HG03280 (cell line): ENCODE data around the gene DOCK9.

ENCODE experiments used
- ATAC-seq: cut with Tn5 transposase; IDR thresholded peaks from one replicate; pipeline ENCODE4 v1.9.1; 2021; ENCODE audit warnings: mild to moderate bottlenecking, moderate library complexity; ENCODE audit not compliant: unreplicated experiment

The DOCK9 gene

GRCh38 chr13:98802559-98802958, 175.3 kb downstream of the DOCK9 start:
- no peak for ATAC-seq

GRCh38 chr13:98801626-98802418, 176.0 kb downstream of the DOCK9 start:
- no peak for ATAC-seq

GRCh38 chr13:98800078-98800477, 177.8 kb downstream of the DOCK9 start:
- ATAC-seq, result no peak

- ATAC-seq, result no peak
These were observed 178.8 kb downstream of the DOCK9 start for GRCh38 chr13:98798849-98799645.

GRCh38 chr13:98797456-98797855, 180.4 kb downstream of the DOCK9 start:
- no peak for ATAC-seq

GRCh38 chr13:98796798-98797197, 181.1 kb downstream of the DOCK9 start:
- ATAC-seq, result no peak

GRCh38 chr13:98796191-98796590, 181.7 kb downstream of the DOCK9 start:
- no peak for ATAC-seq

- ATAC-seq, result no peak
These were observed 182.6 kb downstream of the DOCK9 start for GRCh38 chr13:98795220-98795619.

- no peak for ATAC-seq
These were observed 183.4 kb downstream of the DOCK9 start for GRCh38 chr13:98794498-98794897.

GRCh38 chr13:98792785-98793495, 184.9 kb downstream of the DOCK9 start:
- no peak for ATAC-seq

- no peak for ATAC-seq
These were observed 185.5 kb downstream of the DOCK9 start for GRCh38 chr13:98792321-98792720.

- no peak for ATAC-seq
These were observed 186.3 kb downstream of the DOCK9 start for GRCh38 chr13:98791611-98792010.

GRCh38 chr13:98787996-98788395, 189.9 kb downstream of the DOCK9 start:
- ATAC-seq, result no peak

- ATAC-seq, result no peak
These were observed 190.7 kb downstream of the DOCK9 start for GRCh38 chr13:98787173-98787572.

GRCh38 chr13:98786023-98786422, 191.8 kb downstream of the DOCK9 start:
- ATAC-seq, result no peak

- ATAC-seq, result no peak
These were observed 192.5 kb downstream of the DOCK9 start for GRCh38 chr13:98785405-98785804.

GRCh38 chr13:98784666-98785065, 193.2 kb downstream of the DOCK9 start:
- ATAC-seq, result no peak

- no peak for ATAC-seq
These were observed 193.9 kb downstream of the DOCK9 start for GRCh38 chr13:98783856-98784478.

- no peak for ATAC-seq
These were observed 195.2 kb downstream of the DOCK9 start for GRCh38 chr13:98782654-98783053.

GRCh38 chr13:98781905-98782304, 196.0 kb downstream of the DOCK9 start:
- no peak for ATAC-seq

GRCh38 chr13:98781470-98781869, 196.4 kb downstream of the DOCK9 start:
- ATAC-seq, result no peak
